B cell (primary cell): ENCODE data around the gene ILDR1. TPM values are rescaled to one million over a fixed set of nuclear protein-coding genes. Genes with fewer than 3 reads are reported as not detected.

ENCODE experiments used
- ATAC-seq: fragments of 200-7000 bp; cut with Tn5 transposase; one replicate; pipeline ENCODE4 v1.10.0; 2021; ENCODE audit warnings: low read depth, mild to moderate bottlenecking, moderate number of reproducible peaks, moderate library complexity
- CTCF ChIA-PET: fragments of 350-600 bp; sonication (Branson Sonifier 250); formaldehyde crosslinking; loops from one replicate; lab custom pipeline; 2021; ENCODE audit warnings: antibody characterized with exemption, inconsistent platforms; lab: Charles Lee
- POLR2A ChIA-PET: fragments of 350-600 bp; sonication (Branson Sonifier 250); formaldehyde crosslinking; loops from one replicate; lab custom pipeline; 2021; ENCODE audit warnings: antibody characterized with exemption; lab: Charles Lee
- DNase-seq: peaks from one replicate; pipeline ENCODE4 v3.0.0; 2013
- H2AFZ ChIP-seq: 2 replicates; pipeline ENCODE4 v1.6.1; 2012; ENCODE audit warnings: mild to moderate bottlenecking, low read depth, low read length; ENCODE audit not compliant: insufficient read depth, poor library complexity, severe bottlenecking
- H3K27ac ChIP-seq, 2 donors: 1 replicate in 1 of 2; 2 replicates in 1 of 2; pipeline ENCODE4 v1.5.1; 2012 to 2013; ENCODE audit warnings: low read length in 2 of 2, mild to moderate bottlenecking in 2 of 2, moderate library complexity in 1 of 2
- H3K27me3 ChIP-seq, 4 experiments: fragments of 200-600 bp in 1 of 4; sonication (generic) in 1 of 4; replicated peaks in 1 of 4; 1 replicate in 2 of 4; 2 replicates in 2 of 4; pipeline versions ENCODE4 v1.6.1 to v1.7.0; 2013 to 2016; ENCODE audit warnings: low read length in 3 of 4, mild to moderate bottlenecking in 2 of 4, mixed read lengths in 1 of 4, moderate library complexity in 1 of 4; ENCODE audit not compliant: insufficient read depth in 4 of 4, control insufficient read depth in 3 of 4; ENCODE audit errors: control extremely low read depth in 1 of 4
- H3K36me3 ChIP-seq, 2 experiments: replicated peaks in 1 of 2; 1 replicate in 1 of 2; 2 replicates in 1 of 2; pipeline versions ENCODE4 v1.6.1 to v1.7.1; 2013; ENCODE audit warnings: low read length in 1 of 2; ENCODE audit not compliant: insufficient read depth in 2 of 2, control insufficient read depth in 1 of 2; ENCODE audit errors: control extremely low read depth in 1 of 2, extremely low read depth in 1 of 2
- H3K4me1 ChIP-seq, 2 donors: fragments of 200-600 bp in 1 of 2; sonication (generic) in 1 of 2; 1 replicate in 1 of 2; 2 replicates in 1 of 2; pipeline versions ENCODE4 v1.5.1 to v1.6.1; 2013 to 2017; ENCODE audit warnings: low read length in 2 of 2; ENCODE audit not compliant: control insufficient read depth in 2 of 2, insufficient read depth in 2 of 2
- H3K4me2 ChIP-seq: replicated peaks from 2 replicates; pipeline ENCODE3; 2012; ENCODE audit warnings: mild to moderate bottlenecking, low read depth, low read length; ENCODE audit not compliant: poor library complexity, severe bottlenecking
- H3K4me3 ChIP-seq, 5 experiments: fragments of 200-600 bp in 1 of 5; sonication (generic) in 1 of 5; 1 replicate in 3 of 5; 2 replicates in 2 of 5; pipeline versions ENCODE4 v1.5.1 to v1.7.0; 2011 to 2016; ENCODE audit warnings: low read length in 4 of 5, mild to moderate bottlenecking in 4 of 5, low read depth in 2 of 5, control low read depth in 1 of 5, moderate library complexity in 1 of 5; ENCODE audit not compliant: insufficient read depth in 1 of 5; ENCODE audit errors: control extremely low read depth in 1 of 5, extremely low read depth in 1 of 5
- H3K79me2 ChIP-seq: fragments of 200-600 bp; sonication (generic); one replicate; pipeline ENCODE4 v1.6.0; 2016; ENCODE audit warnings: low read length; ENCODE audit not compliant: control insufficient read depth, insufficient read depth
- H3K9ac ChIP-seq: fragments of 200-600 bp; sonication (generic); 2 replicates; pipeline ENCODE4 v1.6.1; 2017; ENCODE audit warnings: mild to moderate bottlenecking, low read length, moderate library complexity
- H3K9me3 ChIP-seq, 3 donors: one replicate each; pipeline versions ENCODE4 v1.6.1 to v1.7.1; 2013; ENCODE audit warnings: low read length in 2 of 3; ENCODE audit not compliant: control insufficient read depth in 2 of 3, insufficient read depth in 1 of 3; ENCODE audit errors: control extremely low read depth in 1 of 3
- H4K20me1 ChIP-seq: 2 replicates; pipeline ENCODE4 v1.6.0; 2012; ENCODE audit warnings: mild to moderate bottlenecking, low read length; ENCODE audit not compliant: insufficient read depth, control insufficient read depth, poor library complexity, severe bottlenecking
- H3K27ac Mint-ChIP-seq: one replicate; pipeline ENCODE4 v1.8.0; 2021; ENCODE audit warnings: mixed read lengths
- H3K27me3 Mint-ChIP-seq: one replicate; pipeline ENCODE4 v1.8.0; 2021; ENCODE audit warnings: mixed read lengths
- H3K4me1 Mint-ChIP-seq: one replicate; pipeline ENCODE4 v1.8.0; 2021; ENCODE audit warnings: mixed read lengths
- H3K4me3 Mint-ChIP-seq: one replicate; pipeline ENCODE4 v1.8.0; 2021; ENCODE audit warnings: mixed read lengths
- H3K9me3 Mint-ChIP-seq: one replicate; pipeline ENCODE4 v1.8.0; 2022; ENCODE audit warnings: mixed read lengths; ENCODE audit not compliant: insufficient read depth
- EZH2 ChIP-seq: IDR thresholded peaks from 2 replicates; pipeline ENCODE4 v1.6.1; 2012; ENCODE audit warnings: borderline replicate concordance, low read depth, mild to moderate bottlenecking, moderate library complexity, low read length; ENCODE audit not compliant: insufficient read depth, poor library complexity, severe bottlenecking
- WGBS: methylation state at CpG from one replicate; pipeline ENCODE4 v1.1.5; 2013; ENCODE audit warnings: missing lambda C conversion rate; ENCODE audit not compliant: insufficient coverage; 5-methylcytosine and 5-hydroxymethylcytosine counted together
- intact Hi-C: fragments of 100-400 bp; cut with micrococcal nuclease; formaldehyde crosslinking; loops from one replicate; pipeline ENCODE4 v1.10.0; 2022
- polyA plus RNA-seq: library from polyadenylated mRNA; depleted of rRNA; stranded (reverse); fragments of >200 nt; gene quantifications from 2 replicates; pipeline ENCODE4 v1.2.3, GENCODE V29; 2012
- total RNA-seq, 2 donors: library from RNA; stranded (reverse); fragments of 120-200 nt in 1 of 2; gene quantifications; 1 replicate in 1 of 2; 2 replicates in 1 of 2; pipeline versions ENCODE4 v1.2.3 to v1.2.4, GENCODE V29; 2013 to 2022
- TF ChIP-seq, protein P1 (sequence below): fragments of 200-600 bp; IDR thresholded peaks from one replicate; pipeline ENCODE4 v1.8.0; 2022; ENCODE audit warnings: antibody characterized with exemption, mild to moderate bottlenecking

Gene ILDR1
- total and polyA plus RNA-seq, 2 donors (not counting 1 experiment from before 2014, with no cell fraction given), result 1.9 to 4.7 TPM

- peak overlapping the region; percentile 91 for H3K27ac Mint-ChIP-seq
- H3K27me3 Mint-ChIP-seq, result no peaks in the 10 kb centered on the region
- ATAC-seq (peak; percentile 46), DNase-seq (peak; percentile 64)
- Histone ChIP-seq H3K9me3 (peaks cover 0 to 10% (median 0%) of the 10 kb centered on the region in 3 donors), H2AFZ (peak overlapping the region; percentile 29), H3K9ac (peak overlapping the region; percentile 33), H3K4me3 (peak overlapping the region in 2 of 5 experiments; percentile 8 to 53), H3K4me2 (peak overlapping the region; percentile 68), H3K27me3 (no peaks in the 10 kb centered on the region), H3K36me3 (peaks cover 0 to 1% of the 10 kb centered on the region in 2 experiments), H3K79me2 (peaks cover 11% of the 10 kb centered on the region), H4K20me1 (no peaks in the 10 kb centered on the region), H3K4me1 (peaks cover 77 to 79% of the 10 kb centered on the region in 2 donors), H3K27ac (peak overlapping the region; percentile 68 to 73)
- peak overlapping the region; percentile 71 for H3K4me3 Mint-ChIP-seq
- ChIA-PET POLR2A (interaction anchor here (0.6 to 1.3 kb wide), 3 partner anchors 11 to 73 kb away, joined by 3 read pairs; no protein-coding TSS in a partner anchor), CTCF (interaction anchor here (1.0 to 1.8 kb wide), 5 partner anchors 12 to 266 kb away, joined by 3 to 5 read pairs (median 3); no protein-coding TSS in a partner anchor)
- WGBS, result 74% methylated on average over 28 of the region's 31 CpGs
- intact Hi-C loops, result no loop called here
- no peaks in the 10 kb centered on the region for H3K9me3 Mint-ChIP-seq
- H3K4me1 Mint-ChIP-seq, result peaks cover 77% of the 10 kb centered on the region
- no peak for TF ChIP-seq EZH2
- TF ChIP-seq, protein P1, sequence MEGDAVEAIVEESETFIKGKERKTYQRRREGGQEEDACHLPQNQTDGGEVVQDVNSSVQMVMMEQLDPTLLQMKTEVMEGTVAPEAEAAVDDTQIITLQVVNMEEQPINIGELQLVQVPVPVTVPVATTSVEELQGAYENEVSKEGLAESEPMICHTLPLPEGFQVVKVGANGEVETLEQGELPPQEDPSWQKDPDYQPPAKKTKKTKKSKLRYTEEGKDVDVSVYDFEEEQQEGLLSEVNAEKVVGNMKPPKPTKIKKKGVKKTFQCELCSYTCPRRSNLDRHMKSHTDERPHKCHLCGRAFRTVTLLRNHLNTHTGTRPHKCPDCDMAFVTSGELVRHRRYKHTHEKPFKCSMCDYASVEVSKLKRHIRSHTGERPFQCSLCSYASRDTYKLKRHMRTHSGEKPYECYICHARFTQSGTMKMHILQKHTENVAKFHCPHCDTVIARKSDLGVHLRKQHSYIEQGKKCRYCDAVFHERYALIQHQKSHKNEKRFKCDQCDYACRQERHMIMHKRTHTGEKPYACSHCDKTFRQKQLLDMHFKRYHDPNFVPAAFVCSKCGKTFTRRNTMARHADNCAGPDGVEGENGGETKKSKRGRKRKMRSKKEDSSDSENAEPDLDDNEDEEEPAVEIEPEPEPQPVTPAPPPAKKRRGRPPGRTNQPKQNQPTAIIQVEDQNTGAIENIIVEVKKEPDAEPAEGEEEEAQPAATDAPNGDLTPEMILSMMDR, result no peak
Observed at GRCh38 chr3:121992601-121993560, 29.2 kb downstream of the ILDR1 start.
